Endothelial cell of hepatic sinusoid (primary cell): Measurements from ENCODE around the gene S100P.
"Not testable (repeated sequence)": the region's sequence is repeated elsewhere in the genome, so short reads cannot be mapped to it uniquely, and the experiment has no call there.

ENCODE experiments used
- in situ Hi-C: cut with HindIII; loops from 2 replicates; pipeline ENCODE4 v1.10.0; 2017; ENCODE audit warnings: low sequenced_read_pairs

The S100P gene

GRCh38 chr4:6672541-6673190 lies 21.0 kb upstream of the S100P start:
- in situ Hi-C loops: not testable (repeated sequence)

DNA sequence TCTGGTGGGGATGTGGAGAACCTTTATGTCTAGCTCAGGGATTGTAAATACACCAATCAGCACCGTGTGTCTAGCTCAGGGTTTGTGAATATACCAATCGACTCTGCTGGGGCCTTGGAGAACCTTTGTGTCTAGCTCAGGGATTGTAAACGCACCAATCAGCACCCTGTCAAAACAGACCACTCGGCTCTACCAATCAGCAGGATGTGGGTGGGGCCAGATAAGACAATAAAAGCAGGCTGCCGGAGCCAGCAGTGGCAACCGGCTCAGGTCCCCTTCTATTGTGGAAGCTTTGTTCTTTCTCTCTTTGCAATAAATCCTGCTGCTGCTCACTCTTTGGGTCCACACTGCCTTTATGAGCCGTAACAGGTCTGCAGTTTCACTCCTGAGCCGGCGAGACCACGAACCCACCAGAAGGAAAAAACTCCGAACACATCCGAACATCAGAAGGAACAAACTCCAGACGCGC lies 20.5 kb upstream of the S100P start:
- in situ Hi-C loops: not testable (repeated sequence)

DNA sequence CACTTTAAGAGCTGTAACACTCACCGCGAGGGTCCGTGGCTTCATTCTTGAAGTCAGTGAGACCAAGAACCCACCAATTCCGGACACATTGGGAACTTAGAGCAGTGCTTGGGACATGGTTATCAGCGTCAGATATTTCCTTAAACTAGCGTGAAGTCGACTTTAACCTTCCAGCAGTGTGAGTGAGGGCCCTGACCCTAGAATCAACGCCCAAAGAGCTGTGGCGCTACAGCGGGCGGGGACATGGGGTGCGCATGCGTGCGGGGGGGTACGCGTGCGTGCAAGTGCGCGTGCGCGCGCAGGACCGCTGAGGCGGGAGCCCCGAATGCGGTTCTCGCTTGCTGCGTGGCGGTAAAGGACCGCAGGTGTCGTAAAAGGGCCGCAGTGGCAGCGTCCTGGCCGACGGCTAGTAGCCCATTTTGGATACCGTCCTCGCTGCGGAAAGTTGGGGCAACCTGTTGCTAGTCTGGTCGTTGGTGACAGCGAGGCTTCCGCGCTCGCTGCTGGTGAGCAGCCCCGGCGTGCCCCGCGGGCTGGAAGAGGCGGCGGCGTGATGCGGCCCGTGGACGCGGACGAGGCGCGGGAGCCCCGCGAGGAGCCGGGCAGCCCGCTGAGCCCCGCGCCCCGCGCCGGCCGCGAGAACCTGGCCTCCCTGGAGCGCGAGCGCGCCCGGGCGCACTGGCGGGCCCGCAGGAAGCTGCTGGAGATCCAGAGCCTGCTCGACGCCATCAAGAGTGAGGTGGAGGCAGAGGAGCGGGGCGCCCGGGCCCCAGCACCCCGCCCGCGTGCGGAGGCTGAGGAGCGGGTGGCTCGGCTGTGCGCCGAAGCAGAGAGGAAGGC lies 19.8 kb upstream of the S100P start:
- in situ Hi-C loops: no loop called here

- in situ Hi-C loops: no loop called here
Measured at GRCh38 chr4:6674500-6675149, 19.1 kb upstream of the S100P start.

GRCh38 chr4:6676722-6677558 lies 16.7 kb upstream of the S100P start:
- in situ Hi-C loops: no loop called here

DNA sequence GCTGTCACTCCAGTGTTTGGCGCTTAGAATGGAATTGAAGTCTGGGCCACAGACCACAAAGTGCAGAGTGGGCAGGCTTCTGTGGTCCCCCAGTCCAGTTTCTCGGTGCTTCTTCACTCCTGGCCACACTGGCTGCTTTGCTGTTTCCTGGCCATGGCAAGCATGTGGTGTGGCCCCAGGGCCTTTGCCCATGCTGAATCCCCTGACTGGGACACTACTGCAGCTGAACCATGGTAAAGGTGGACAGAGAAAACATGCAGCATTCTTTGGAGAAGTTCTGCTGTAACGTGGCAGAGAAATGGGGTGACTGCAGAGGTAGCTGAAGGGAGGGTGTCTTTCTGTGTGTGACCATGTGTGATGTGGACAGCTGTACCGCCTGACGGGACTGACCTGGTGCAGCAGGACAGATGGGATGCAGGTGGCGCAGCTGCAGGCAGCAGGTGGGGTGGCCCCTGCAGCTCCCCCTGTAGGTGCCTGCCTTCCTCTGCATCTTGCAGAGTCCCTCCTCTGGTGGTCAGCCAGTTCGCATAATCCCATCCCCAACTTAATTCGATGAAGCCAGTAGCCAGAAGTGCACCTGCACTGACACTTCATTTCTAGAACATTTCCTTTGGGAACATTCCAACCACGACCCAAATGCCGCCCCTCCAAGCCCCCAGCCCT lies 13.2 kb upstream of the S100P start:
- in situ Hi-C loops: no loop called here

DNA sequence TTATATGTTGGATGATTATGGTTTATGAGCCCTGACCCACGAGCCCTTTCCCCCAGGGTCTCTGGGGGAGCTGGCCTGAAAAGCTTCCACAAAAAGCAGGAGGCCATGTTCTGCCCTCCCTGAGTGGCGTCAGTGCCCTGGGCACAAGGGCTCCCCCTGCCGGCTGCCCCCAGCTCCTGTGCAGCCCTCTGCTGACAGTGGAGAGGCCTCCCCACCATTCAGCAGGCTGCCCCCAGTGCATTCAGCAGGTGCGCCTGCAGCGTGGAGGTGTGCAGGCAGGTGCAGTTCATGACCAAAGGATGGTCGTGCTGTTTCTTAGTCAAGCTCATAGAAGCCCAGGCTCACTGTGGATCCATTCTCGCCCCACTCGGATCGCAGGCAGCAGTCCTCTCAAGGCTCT lies 12.5 kb upstream of the S100P start:
- in situ Hi-C loops: no loop called here

DNA sequence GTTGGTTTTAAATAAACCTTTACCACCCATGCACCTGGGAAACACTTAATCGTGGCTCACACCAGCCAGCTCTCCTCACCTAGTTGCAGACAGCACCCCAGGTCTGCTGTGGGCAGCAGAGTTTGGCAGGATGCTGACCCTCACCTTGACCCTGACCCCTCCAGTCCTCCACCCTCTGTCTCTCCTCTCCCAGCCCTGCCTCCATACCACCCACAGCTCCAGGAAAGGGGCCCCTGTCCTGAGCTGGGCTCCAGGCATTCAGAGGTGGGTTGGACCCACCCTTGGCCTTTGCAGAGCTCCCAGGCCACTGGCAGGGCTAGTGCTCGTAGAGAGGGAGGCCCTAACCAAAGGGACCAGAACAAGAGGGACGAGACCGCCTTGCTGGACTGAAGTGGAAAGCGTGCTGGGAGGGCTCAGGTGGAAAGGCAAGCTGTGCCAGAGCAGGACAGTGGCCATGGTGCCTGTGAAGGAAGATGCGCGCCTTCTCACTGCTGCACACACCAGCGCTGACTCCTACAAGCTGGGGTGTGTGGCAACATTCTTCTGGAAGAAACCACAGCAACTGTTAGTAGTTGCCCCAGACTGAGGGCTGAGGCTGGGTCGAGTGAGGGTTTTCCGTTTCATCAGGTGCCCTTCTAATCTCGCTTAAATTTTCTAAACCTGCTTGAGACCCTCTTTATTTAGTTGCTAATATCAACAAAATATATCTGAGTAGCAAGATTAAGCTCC lies 10.7 kb upstream of the S100P start:
- in situ Hi-C loops: no loop called here

DNA sequence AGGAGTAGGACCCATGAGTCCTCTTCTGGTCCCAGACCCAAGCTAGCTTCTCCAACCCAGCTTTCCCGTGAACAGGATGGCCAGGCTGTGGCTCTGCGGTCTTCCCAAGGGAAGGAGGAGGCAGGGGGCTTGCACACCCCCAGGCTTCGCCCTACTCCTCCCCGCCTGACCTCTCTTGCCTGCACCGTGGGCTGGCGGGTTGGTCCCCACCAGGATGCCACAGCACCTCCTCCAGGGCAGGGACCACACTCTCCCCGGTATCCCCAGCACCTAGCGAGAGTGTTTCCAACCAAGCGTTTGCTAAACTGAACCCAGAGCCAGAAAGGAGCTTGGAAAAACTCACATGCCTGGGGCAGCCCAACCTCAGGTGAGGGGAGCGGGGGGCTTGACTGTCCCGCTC lies 9.0 kb upstream of the S100P start:
- in situ Hi-C loops: no loop called here

DNA sequence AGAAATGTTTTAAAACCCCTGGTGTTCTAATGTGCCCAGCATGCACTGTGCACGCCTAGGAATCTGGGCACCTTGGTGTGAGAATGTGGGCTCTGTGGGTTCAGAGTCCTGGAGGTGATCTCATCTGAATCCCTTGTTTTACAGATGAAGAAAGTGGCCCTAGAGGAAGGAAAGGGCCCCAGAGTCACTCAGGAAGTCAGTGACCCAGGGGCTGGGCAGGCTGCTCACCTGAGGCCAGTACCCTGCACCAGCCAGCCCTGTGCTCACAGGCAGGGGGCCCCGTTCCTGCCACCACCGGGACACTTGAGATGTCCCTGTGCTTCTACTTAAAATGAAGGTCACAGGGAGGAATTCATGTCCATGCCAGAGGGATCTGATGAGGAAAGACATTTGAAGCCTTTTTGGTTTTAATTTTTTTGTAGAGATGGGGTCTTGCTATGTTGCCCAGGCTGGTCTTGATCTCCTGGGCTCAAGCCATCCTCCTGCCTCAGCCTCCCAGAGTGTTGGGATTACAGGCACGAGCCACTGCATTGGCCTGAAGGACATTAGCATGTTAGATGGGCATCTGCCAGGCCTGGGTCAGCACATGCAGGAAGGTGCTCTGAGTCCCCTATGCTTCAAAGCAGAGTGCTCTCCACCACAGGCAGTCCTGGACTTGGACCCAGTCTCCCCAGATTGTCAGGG lies 7.4 kb upstream of the S100P start:
- in situ Hi-C loops: no loop called here

DNA sequence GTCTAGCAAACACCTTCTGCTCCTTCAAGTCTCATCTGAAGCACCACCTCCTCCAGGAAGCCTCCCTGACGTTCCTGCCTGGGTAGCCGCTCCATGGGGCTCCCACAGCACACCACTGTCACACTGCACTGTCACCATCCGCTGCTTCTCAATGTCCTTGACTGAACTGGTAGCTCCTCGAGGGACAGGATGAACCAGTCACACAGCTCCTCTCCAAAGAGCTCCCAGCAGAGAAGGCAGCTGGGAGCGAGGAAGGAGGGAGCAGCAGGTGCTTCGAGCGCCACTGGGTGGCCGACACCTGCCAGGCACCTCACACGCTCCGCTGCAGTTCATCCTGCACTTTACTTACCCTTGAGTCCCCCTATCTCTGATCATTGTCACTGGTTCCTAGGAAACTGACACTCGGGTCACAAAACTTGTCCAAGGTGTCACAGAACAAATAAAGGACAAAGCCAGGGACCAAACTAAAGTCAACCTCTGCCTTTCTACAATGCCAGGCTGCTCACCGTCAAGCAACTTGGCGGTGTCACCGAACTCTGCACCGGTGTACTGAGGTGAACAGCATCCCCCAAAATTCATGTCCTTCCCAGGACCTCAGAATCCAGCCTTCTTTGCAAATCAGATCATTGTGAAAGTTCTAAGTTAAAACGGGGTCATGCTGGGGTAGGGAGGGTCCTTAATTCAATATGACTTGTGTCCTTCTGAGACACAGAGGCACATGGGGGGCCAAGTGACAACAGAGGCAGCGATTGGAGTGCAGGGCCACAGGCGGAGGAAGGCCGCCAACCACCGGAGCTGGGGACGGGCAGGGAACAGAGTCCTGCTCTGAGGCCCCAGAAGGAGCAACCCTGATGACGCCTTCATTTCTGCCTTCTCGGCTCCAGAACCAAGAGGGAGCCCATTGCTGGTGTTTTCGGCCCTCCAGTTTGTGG lies 5.5 kb upstream of the S100P start:
- in situ Hi-C loops: no loop called here

GRCh38 chr4:6688879-6689505 lies 4.7 kb upstream of the S100P start:
- in situ Hi-C loops: no loop called here

DNA sequence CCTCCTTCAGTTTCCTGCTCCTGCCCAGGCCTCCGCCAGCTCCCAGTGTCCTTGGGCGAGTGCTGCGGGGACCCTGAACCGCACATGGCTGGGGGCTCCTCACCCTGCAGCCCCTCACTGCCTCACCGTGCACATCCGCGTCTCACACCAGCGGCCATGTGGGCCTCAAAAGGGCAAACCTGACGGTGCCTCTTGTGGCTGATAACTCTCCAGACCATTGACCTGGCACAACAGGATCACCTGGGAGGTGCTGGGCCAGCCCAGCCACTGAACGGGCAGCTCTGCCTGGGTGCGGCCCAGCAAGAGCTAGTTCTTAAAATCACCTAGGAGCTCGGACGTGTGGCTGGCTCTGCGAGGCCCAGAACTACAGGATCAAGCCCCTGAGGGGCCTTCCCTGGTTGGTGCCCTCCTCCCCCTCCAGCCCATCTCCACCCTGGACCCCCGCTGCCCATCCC lies 4.1 kb upstream of the S100P start:
- in situ Hi-C loops: no loop called here

GRCh38 chr4:6692379-6692778 lies 1.3 kb upstream of the S100P start:
- in situ Hi-C loops: no loop called here

DNA sequence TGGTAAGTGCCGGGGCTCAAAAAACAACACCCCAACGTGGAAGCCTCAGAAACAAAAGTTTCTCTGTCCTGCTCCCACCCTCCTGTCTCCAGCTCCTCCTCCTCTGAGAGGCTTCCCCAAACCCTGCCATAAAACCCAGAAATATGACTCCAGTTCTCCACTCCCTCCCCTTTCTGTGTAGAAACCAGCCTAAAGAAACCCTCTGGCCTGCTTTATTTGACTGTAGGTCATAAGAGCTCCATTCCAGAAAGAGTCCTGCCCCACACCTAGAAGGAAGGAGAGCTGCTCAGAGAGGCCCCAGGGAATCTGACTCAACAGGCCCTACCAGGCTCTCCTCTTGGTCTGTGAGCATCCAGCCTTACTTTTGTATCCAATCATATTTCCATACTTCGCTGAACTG lies 872 bp upstream of the S100P start:
- in situ Hi-C loops: no loop called here

DNA sequence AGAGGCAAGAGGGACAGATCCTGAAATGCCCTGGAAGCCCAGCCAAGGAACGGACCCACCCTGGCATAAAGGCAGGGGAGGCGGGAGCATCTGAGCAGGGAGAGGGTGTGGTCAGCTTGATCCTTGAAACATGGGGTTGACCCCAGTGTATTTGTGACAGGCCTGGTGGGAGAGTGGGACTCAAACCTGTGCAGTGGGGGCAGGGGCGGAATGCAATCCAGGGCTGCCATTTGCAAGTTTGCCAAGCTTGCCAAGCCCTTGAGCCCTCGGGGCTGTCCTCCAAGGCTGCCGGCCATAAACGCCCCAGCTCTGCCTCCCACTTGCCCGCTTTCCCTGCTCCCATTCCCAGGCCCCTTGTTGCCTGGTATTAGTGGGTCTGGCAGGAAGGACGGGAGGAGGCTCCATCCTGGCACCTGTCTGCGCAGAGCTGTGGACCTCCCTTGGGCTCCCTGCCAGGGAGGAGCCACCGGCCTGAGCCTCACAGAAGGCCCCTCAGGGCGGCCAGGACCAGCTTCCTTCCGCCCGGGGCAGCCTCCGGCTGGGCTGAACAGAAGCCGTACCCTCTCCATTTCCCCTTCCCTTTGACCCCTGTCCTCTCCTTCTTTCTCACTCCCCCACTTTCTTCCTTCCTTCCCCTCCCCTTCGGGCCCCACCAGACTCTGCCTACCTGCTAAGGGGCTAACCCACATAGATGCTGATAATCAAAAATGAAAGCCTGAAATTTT lies 661 bp downstream of the S100P start:
- in situ Hi-C loops: no loop called here
